ENCODE data around the gene IFI44.
A peak's percentile ranks its signal among the peaks of the same experiment; 100 is the strongest.

IFI44 gene

DNA sequence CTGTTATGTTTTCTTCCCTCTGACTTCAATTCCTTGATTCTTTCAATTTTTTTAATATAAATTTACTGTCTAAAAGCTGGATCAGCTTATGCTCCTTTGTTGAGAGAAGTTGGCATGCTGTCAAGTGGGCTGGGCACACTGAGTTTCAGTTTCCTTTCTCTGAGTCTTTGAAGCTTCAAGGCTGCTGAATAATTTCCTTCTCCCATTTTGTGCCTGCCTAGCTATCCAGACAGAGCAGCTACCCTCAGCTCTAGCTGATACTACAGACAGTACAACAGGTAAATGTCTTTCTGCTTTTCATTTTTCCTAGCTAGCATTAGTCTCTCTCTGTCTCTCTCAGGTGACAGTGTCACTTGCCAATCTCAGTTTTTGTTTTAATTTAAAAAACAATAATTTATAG, at the start of gene IFI44:
Gene IFI44 (plus strand): TSS at position 204 of the 400 bp plus-strand sequence. CDS start 365 bp downstream, outside the sequence.
- peak within 1 kb of the TSS; percentile 36 for H3K4me3 ChIP-seq (ENCODE audit: low read depth, low read length)
- DNase-seq (ENCODE audit: low read depth) = peak; percentile 62

DNA sequence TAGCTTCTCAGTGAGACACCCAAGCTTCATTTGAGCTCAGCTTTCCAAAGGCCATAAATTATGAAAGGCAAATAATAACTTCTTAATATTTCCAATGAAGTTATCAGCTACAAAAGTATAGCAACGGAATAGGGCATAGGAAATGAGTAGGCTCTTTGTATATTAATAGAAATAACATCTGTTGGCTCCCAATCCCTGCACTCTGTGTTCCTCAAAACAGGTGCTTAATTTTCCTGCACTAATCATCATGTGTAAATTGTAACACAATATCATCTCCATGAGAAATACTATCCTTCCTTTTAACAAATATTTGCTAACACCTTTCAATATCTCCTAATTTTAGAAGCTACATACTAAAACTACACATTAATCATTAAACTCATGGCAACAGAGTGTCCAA, 48.6 kb upstream of the IFI44 start:
- no peak for DNase-seq (ENCODE audit: low read depth)
- H3K4me3 ChIP-seq (ENCODE audit: low read depth, low read length) = no peak overlapping the region

DNA sequence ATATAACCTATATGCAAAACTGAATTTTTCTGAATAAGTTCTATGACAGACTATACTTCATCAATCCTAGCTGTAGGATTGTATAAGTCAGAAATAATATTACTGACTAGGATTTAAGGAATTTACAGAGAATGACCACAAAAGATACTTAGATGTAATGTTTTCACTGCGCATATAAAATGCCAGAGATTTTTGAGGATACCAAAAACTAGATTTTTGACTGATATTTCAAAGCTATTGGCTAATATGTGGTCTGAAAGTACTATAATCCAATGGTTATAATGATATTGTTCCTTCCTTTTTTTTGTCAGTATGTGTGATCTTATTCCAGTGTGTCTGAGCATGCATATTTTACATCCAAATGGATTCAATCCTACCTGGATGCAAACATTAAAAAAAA, 46.4 kb upstream of the IFI44 start:
- H3K4me3 ChIP-seq (ENCODE audit: low read depth, low read length) = no peak overlapping the region
- no peak for DNase-seq (ENCODE audit: low read depth)

- DNase-seq (ENCODE audit: low read depth) = no peak
- H3K4me3 ChIP-seq (ENCODE audit: low read depth, low read length) = no peak overlapping the region
Observed at GRCh38 chr1:78604643-78605042, 45.0 kb upstream of the IFI44 start.

- H3K4me3 ChIP-seq (ENCODE audit: low read depth, low read length) = no peak overlapping the region
- no peak for DNase-seq (ENCODE audit: low read depth)
Observed at GRCh38 chr1:78606274-78606673, 43.4 kb upstream of the IFI44 start.

DNA sequence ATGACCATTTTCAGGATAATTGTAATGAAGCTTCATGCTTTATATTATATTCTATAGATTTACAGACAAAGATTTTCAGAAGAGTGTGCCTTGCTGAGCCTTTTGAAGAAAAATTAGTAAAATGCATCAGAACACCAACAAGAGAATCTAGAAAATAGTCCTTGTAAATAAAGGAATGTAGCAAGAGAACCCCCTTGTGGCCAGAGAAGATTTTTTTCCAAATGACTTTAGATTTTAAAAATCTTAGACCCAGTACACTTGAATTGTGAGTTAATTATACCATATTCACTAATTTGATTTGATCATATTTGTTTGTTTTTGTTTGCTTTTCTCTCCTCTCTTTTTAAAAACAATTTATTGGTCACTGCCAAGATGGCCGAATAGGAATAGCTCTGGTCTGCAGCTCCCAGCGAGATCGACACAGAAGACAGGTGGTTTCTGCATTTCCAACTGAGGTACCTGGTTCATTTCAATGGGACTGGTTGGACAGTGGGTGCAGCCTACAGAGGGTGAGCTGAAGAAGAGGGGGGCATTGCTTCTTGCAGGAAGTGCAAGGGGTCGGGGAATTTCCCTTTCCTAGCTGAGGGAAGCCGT, 42.2 kb upstream of the IFI44 start:
- DNase-seq (ENCODE audit: low read depth) = no peak

DNA sequence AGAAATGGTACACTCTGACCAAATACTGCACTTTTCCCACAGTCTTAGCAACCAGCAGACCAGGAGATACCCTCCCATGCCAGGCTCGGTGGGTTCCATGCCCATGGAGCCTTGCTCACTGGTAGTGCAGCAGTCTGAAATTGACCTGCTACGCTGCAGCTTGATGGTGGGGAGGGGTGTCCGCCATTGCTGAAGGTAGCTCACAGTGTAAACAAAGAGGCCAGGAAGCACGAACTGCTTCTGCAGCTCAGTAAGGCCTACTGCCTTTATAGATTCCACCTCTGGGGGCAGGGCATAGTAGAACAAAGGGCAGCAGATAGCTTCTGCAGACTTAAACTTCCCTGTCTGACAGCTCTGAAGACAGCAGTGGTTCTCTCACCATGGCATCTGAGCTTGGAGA, 41.7 kb upstream of the IFI44 start:
- DNase-seq (ENCODE audit: low read depth) = no peak
- H3K4me3 ChIP-seq (ENCODE audit: low read depth, low read length) = no peak overlapping the region

More for the DNA sequence above, 42.2 kb upstream of the IFI44 start:
- H3K4me3 ChIP-seq (ENCODE audit: low read depth, low read length) = no peak overlapping the region

DNA sequence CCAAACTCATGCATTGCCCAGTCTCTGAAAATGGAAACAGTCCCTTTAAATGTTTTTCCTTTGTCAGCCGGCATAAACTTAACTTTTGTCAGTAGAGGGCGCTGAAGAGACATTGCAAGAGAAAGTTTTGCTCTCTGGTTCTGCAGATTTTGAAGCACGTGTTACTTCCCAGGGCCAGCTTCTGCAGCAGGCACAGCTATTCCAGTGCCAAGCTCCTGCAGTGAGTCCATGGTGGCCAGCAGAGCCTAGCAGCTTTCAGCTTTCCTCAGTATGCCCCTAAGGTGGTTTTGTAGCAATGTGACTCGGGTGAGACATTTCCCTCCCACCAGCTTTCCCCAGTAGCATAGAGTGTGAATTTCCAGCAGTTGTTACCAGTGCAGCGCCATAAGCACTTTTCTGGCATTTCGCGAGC, 32.0 kb upstream of the IFI44 start:
- DNase-seq (ENCODE audit: low read depth) = peak; percentile 49
- H3K4me3 ChIP-seq (ENCODE audit: low read depth, low read length) = no peak overlapping the region

- no peak for DNase-seq (ENCODE audit: low read depth)
- H3K4me3 ChIP-seq (ENCODE audit: low read depth, low read length) = no peak overlapping the region
Observed at GRCh38 chr1:78619032-78619431, 30.6 kb upstream of the IFI44 start.

DNA sequence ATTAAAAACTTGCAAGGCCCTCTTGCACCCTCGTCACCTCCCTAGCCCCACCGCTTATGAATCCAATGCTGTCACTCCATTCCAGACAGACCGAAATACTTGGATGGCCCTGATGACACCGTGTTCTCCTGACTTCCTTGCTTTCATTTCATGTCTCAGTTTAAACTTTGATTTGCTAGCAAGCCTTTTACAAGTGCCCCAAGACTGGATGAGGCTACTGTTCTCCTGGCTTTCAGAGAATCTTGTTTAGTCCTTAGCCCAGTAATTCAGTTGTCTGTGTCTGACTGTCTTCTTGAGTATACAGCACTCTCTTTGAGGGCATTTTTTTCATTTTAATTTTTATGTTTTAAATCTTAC, 30.2 kb upstream of the IFI44 start:
- H3K4me3 ChIP-seq (ENCODE audit: low read depth, low read length) = peak overlapping the region; percentile 40
- no peak for DNase-seq (ENCODE audit: low read depth)

DNA sequence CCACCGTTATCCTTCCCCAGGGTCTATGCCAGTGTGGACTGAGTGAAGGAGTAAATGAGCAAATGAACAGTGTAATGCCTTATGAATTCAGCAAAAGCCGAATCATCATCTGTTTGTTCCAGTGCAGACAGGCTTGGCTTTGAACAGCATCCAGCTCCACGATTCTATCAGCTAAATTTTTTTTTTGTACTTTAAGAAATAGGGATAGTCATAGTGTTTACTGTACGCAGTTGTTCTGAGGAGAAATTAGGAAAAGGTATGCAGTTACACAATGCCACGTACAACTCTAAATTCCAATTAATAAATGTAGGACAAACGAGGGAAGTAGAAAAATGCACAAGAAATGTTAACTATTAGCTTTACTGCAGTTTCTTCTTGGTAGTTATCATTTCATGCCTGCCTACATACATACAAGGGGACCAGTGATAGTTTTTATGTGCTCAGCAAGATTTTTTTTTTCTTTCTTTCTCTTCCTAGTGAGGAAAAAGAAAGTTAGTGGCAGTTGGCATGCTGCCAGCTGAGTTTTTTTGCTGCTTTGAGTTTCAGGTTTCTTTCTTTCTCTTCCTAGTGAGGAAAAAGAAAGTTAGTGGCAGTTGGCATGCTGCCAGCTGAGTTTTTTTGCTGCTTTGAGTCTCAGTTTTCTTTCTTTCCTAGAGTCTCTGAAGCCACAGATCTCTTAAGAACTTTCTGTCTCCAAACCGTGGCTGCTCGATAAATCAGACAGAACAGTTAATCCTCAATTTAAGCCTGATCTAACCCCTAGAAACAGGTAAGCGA, 29.6 kb upstream of the IFI44 start, which contains the start of gene IFI44L:
Gene IFI44L (plus strand): TSS at position 646 of the 777 bp plus-strand sequence. CDS start 7,468 bp downstream, outside the sequence.
- DNase-seq (ENCODE audit: low read depth) = peak; percentile 63
- H3K4me3 ChIP-seq (ENCODE audit: low read depth, low read length) = peak within 1 kb of the TSS; percentile 40

GRCh38 chr1:78620666-78621065, 29.0 kb upstream of the IFI44 start:
- peak overlapping the region; percentile 40 for H3K4me3 ChIP-seq (ENCODE audit: low read depth, low read length)
- no peak for DNase-seq (ENCODE audit: low read depth)

GRCh38 chr1:78622548-78622947, 27.1 kb upstream of the IFI44 start:
- H3K4me3 ChIP-seq (ENCODE audit: low read depth, low read length) = no peak overlapping the region
- DNase-seq (ENCODE audit: low read depth) = no peak

GRCh38 chr1:78624035-78624434, 25.6 kb upstream of the IFI44 start:
- no peak for DNase-seq (ENCODE audit: low read depth)
- H3K4me3 ChIP-seq (ENCODE audit: low read depth, low read length) = no peak overlapping the region

GRCh38 chr1:78627321-78627720, 22.3 kb upstream of the IFI44 start:
- H3K4me3 ChIP-seq (ENCODE audit: low read depth, low read length) = no peak overlapping the region
- DNase-seq (ENCODE audit: low read depth) = no peak

DNA sequence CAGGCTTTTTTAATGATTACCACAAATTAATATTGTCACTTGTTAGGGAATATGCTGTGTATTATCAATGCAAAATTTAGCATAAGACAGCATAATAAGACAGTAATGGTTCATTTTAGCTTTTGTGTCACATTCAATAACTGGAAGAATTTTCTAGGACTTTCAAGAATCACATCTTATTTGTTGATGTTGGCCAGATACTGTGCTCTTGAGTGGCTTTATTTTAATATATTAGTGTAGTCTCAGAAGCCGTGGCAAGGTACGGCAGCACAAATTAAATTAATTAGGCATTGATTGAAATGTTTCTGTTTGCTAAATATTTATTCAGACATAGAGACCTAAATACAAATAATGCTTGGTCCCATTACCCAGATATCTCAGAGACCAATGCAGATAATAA, 19.0 kb upstream of the IFI44 start:
- H3K4me3 ChIP-seq (ENCODE audit: low read depth, low read length) = no peak overlapping the region
- no peak for DNase-seq (ENCODE audit: low read depth)

GRCh38 chr1:78633209-78633608, 16.4 kb upstream of the IFI44 start:
- H3K4me3 ChIP-seq (ENCODE audit: low read depth, low read length) = no peak overlapping the region
- DNase-seq (ENCODE audit: low read depth) = no peak

DNA sequence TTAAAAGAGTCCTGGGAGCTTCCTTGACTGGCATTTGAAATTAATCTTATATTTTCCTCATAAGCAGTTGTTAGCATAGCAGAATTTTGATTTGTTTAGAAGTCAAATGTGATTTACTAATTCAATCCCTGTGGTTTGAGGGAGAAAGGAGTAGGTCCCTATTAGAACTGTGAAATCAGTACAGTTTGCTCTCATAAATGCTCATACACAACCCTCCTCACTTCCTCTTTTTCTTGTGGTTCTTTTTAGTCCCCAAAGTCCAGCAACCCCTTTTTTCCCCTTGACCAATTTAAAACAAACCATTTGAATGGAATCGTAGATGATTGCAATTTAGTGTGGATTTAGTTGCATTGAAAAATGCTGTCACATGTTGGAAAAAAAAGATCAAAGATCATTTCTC, 9.2 kb upstream of the IFI44 start:
- DNase-seq (ENCODE audit: low read depth) = no peak
- H3K4me3 ChIP-seq (ENCODE audit: low read depth, low read length) = no peak overlapping the region

DNA sequence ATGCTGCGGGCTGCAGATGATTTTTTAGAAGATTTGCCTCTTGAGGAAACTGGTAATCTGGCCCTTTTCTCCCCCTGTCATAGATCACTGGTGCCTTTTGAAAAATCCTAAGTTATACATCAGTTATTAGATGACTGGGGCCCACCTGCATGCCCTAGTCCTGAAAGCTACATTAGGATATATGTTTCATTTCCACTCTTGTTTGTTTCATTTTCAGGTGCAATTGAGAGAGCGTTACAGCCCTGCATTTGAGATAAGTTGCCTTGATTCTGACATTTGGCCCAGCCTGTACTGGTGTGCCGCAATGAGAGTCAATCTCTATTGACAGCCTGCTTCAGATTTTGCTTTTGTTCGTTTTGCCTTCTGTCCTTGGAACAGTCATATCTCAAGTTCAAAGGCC, 8.1 kb upstream of the IFI44 start:
- DNase-seq (ENCODE audit: low read depth) = no peak
- no peak overlapping the region for H3K4me3 ChIP-seq (ENCODE audit: low read depth, low read length)

- no peak for DNase-seq (ENCODE audit: low read depth)
- H3K4me3 ChIP-seq (ENCODE audit: low read depth, low read length) = no peak overlapping the region
Observed at GRCh38 chr1:78645723-78646122, 3.9 kb upstream of the IFI44 start.

GRCh38 chr1:78647238-78647637, 2.4 kb upstream of the IFI44 start:
- H3K4me3 ChIP-seq (ENCODE audit: low read depth, low read length) = no peak overlapping the region

More at GRCh38 chr1:78647238-78647637, 2.4 kb upstream of the IFI44 start:
- no peak for DNase-seq (ENCODE audit: low read depth)
